Cardiac muscle cell (in vitro differentiated cells and primary cell): ENCODE data around the gene CTSW. TPM values are rescaled to one million over a fixed set of nuclear protein-coding genes. Genes with fewer than 3 reads are reported as not detected.

Experiments
- DNase-seq, 2 donors: peaks; one replicate each; pipeline versions ENCODE4 v3.0.0 to v3.0.0-alpha.2; 2010 to 2017; ENCODE audit warnings: low read depth in 1 of 2, low spot score in 1 of 2
- H3K27ac ChIP-seq: fragments of 200-600 bp; sonication (generic); 2 replicates; pipeline ENCODE4 v1.5.1; 2016
- H3K27me3 ChIP-seq: fragments of 200-600 bp; sonication (generic); 2 replicates; pipeline ENCODE4 v1.6.0; 2016; ENCODE audit warnings: control low read depth
- H3K36me3 ChIP-seq: fragments of 200-600 bp; sonication (generic); 2 replicates; pipeline ENCODE4 v1.5.1; 2016; ENCODE audit warnings: control low read depth
- H3K4me1 ChIP-seq: fragments of 200-600 bp; sonication (generic); 2 replicates; pipeline ENCODE4 v1.8.1; 2017; ENCODE audit warnings: low read depth, mild to moderate bottlenecking, mixed run types
- H3K4me3 ChIP-seq: fragments of 200-600 bp; sonication (generic); 2 replicates; pipeline ENCODE4 v1.5.1; 2016; ENCODE audit warnings: mild to moderate bottlenecking
- H3K9me3 ChIP-seq: fragments of 200-600 bp; sonication (generic); 2 replicates; pipeline ENCODE4 v1.5.1; 2017; ENCODE audit warnings: low read depth, mild to moderate bottlenecking, control low read depth
- polyA plus RNA-seq: library from polyadenylated mRNA; unstranded; fragments of >200 nt; fragmentation: Nextera tagmentation; extraction: Ambion mirVana; gene quantifications from 2 replicates; pipeline ENCODE4 v1.2.1, GENCODE V29; 2016
- total RNA-seq: library from RNA; depleted of rRNA; stranded (reverse); fragments of >200 nt; gene quantifications from 2 replicates; pipeline ENCODE4 v1.2.3, GENCODE V29; 2016
- TF ChIP-seq, protein P1 (sequence below): IDR thresholded peaks from 2 replicates; pipeline ENCODE4 v1.5.1; 2012; ENCODE audit warnings: low read depth, mild to moderate bottlenecking, low read length

CTSW gene
- total and polyA plus RNA-seq, 2 experiments from 2014 or later = 0.60 TPM; not detected in 1

DNA sequence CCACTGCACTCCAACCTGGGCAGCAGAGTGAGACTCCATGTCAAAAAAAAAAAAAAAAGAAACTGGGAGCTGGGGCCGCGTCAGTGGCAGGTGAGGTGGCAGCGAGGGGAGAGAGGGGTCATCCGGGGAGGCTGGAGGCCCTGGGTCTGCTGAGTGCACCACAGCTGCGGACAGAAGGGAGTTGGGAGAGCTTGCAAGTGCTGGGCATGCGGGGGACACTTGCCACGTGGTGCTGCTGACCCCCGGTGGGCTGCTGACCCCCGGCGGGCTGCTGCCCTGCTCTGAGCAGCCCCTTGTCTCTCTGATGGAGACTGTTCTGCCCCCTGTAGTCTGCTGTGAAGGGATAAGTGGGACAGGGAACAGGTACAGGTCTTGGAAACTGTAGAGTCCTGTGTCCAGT lies 42.2 kb downstream of the CTSW start:
- Histone ChIP-seq H3K4me1 (peaks cover 4% of the 10 kb centered on the region), H3K9me3 (no peaks in the 10 kb centered on the region), H3K4me3 (no peak overlapping the region), H3K27me3 (no peaks in the 10 kb centered on the region), H3K27ac (no peak overlapping the region), H3K36me3 (peaks cover 6% of the 10 kb centered on the region)
- DNase-seq = no peak
- TF ChIP-seq, protein P1, sequence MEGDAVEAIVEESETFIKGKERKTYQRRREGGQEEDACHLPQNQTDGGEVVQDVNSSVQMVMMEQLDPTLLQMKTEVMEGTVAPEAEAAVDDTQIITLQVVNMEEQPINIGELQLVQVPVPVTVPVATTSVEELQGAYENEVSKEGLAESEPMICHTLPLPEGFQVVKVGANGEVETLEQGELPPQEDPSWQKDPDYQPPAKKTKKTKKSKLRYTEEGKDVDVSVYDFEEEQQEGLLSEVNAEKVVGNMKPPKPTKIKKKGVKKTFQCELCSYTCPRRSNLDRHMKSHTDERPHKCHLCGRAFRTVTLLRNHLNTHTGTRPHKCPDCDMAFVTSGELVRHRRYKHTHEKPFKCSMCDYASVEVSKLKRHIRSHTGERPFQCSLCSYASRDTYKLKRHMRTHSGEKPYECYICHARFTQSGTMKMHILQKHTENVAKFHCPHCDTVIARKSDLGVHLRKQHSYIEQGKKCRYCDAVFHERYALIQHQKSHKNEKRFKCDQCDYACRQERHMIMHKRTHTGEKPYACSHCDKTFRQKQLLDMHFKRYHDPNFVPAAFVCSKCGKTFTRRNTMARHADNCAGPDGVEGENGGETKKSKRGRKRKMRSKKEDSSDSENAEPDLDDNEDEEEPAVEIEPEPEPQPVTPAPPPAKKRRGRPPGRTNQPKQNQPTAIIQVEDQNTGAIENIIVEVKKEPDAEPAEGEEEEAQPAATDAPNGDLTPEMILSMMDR = no peak

DNA sequence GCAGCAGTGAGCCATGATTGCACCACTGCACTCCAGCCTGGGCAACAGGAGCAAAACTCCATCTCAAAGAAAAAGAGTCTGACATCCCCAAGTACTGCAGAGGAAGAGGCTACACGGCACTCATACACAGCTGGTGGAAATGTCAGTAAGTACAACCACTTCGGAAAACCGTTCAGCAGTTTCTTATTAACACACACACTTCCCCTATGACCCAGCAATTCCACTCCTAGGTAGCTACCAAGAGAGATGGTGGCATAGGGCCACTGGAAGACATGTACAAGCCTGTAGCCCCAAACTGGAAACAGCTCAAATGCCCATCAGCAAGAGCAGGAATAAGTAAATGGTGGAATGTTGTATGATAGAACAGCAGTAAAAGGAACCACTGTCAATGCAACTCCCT lies 42.9 kb downstream of the CTSW start:
- peaks cover 4% of the 10 kb centered on the region for H3K4me1 ChIP-seq
- TF ChIP-seq, protein P1 = no peak
- H3K4me3 ChIP-seq = no peak overlapping the region
- no peak overlapping the region for H3K27ac ChIP-seq
- H3K36me3 ChIP-seq = peaks cover 6% of the 10 kb centered on the region
- DNase-seq = no peak
- no peaks in the 10 kb centered on the region for H3K9me3 ChIP-seq
- H3K27me3 ChIP-seq = no peaks in the 10 kb centered on the region

DNA sequence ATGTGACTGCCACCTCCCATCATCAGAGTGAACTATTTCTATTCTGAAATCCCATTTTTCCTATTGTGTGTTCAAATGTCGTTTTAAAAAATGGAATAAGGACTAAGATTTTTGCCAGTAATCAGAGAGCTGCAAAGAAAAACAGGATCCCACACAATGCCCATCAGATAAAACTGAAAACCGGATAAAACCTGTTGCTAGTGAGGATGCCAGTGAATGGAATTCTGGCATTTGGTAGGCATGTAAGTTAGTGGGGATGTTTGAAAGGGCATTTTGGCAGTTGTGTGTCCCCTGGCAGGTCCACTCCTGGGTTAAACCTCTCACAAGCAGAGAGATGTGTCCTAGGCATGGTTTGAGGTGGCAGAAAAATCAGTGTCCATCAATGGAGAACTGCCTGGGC lies 45.8 kb downstream of the CTSW start:
- DNase-seq = no peak

DNA sequence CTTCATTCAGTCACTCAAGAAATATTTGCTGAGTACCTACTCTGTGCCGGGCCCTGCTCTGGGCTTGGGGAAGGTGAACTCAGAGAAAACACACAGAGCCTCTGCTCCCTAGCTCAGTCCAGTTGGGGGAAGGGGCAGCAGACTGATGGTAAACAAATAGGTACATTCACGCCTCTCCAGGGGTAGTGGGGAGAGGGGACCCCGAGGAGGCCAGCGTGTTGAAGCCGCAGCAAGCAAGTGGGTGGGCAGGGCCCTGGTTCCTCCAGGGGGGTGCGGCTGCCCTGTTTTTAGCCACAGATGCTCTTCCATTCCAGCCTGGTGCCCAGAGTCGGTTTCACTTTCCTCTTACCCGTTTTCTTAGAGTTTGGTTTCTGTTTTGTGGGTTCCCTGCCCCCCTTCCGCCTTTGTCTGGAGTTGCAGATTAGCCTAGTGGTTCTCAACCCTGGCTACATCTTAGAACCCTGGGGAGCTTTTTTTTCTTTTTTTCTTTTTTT lies 48.3 kb downstream of the CTSW start:
- no peak overlapping the region for H3K4me3 ChIP-seq
- H3K27me3 ChIP-seq = no peaks in the 10 kb centered on the region
- no peak overlapping the region for H3K27ac ChIP-seq
- no peaks in the 10 kb centered on the region for H3K4me1 ChIP-seq
- peaks cover 2% of the 10 kb centered on the region for H3K36me3 ChIP-seq
- TF ChIP-seq, protein P1 = no peak
- H3K9me3 ChIP-seq = no peaks in the 10 kb centered on the region
- DNase-seq = no peak

More for the DNA sequence above, 45.8 kb downstream of the CTSW start:
- H3K27ac ChIP-seq = no peak overlapping the region
- no peak overlapping the region for H3K4me3 ChIP-seq
- no peaks in the 10 kb centered on the region for H3K27me3 ChIP-seq
- no peaks in the 10 kb centered on the region for H3K9me3 ChIP-seq
- no peaks in the 10 kb centered on the region for H3K4me1 ChIP-seq
- TF ChIP-seq, protein P1 = no peak
- peaks cover 6% of the 10 kb centered on the region for H3K36me3 ChIP-seq

DNA sequence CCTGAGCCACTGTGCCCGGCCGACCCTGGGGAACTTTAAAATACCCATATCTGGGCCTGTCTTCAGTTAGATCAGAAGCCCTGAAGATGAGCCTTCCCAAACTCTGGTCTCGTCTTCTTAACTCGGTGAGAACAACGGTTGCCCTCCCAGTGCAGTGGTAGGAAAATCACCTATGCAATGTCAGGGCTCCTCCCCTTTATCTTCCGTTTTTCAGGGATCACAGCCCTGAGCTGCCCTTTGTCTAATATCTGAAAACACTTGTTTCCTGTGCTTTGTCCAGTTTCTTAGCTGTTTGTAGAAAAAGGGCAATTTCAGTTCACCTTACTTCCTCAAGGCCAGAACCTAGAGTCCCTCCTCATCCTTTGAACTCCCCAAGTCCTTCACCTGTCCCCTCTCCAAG lies 49.0 kb downstream of the CTSW start:
- Histone ChIP-seq H3K4me1 (no peaks in the 10 kb centered on the region), H3K4me3 (no peak overlapping the region), H3K36me3 (no peaks in the 10 kb centered on the region), H3K27me3 (no peaks in the 10 kb centered on the region), H3K9me3 (no peaks in the 10 kb centered on the region), H3K27ac (no peak overlapping the region)
- no peak for DNase-seq
- TF ChIP-seq, protein P1 = no peak
